Endometrium (tissue), 2 donors: ENCODE measurements around the gene C6orf136.
"Not testable (repeated sequence)": the region's sequence is repeated elsewhere in the genome, so short reads cannot be mapped to it uniquely, and the experiment has no call there.

ENCODE experiments used
- FAIRE-seq: peaks from 2 replicates; lab custom pipeline; 2012; peaks lifted over from hg19 to GRCh38; lab: Jason Lieb, UNC
- donor health status: control.
- donor health status: control.

C6orf136 gene

GRCh38 chr6:30646450-30647241 is at the start of gene C6orf136:
Gene C6orf136, plus strand, starts transcription at chr6:30647133. Its CDS starts 99 bp downstream, at chr6:30647232.
- FAIRE-seq: no peak

GRCh38 chr6:30597315-30598144 is 49.4 kb upstream of the C6orf136 start:
- not testable (repeated sequence) for FAIRE-seq

- FAIRE-seq: no peak
Measured at GRCh38 chr6:30598912-30599624, 47.9 kb upstream of the C6orf136 start.

- FAIRE-seq: no peak
Measured at GRCh38 chr6:30599625-30600324, 47.2 kb upstream of the C6orf136 start.

- FAIRE-seq: no peak
Measured at GRCh38 chr6:30600451-30600961, 46.4 kb upstream of the C6orf136 start.

GRCh38 chr6:30601436-30601814 is 45.5 kb upstream of the C6orf136 start:
- FAIRE-seq: no peak

GRCh38 chr6:30601815-30602641 is 44.9 kb upstream of the C6orf136 start:
- FAIRE-seq: no peak

GRCh38 chr6:30603961-30604360 is 43.0 kb upstream of the C6orf136 start:
- FAIRE-seq: no peak

GRCh38 chr6:30610065-30610464 is 36.9 kb upstream of the C6orf136 start:
- FAIRE-seq: no peak

GRCh38 chr6:30611150-30611855 is 35.6 kb upstream of the C6orf136 start:
- FAIRE-seq: no peak

GRCh38 chr6:30611856-30612194 is 35.1 kb upstream of the C6orf136 start:
- FAIRE-seq: no peak

- FAIRE-seq: peak; percentile 59
Measured at GRCh38 chr6:30612213-30612612, 34.7 kb upstream of the C6orf136 start.

GRCh38 chr6:30612687-30613248 is 34.2 kb upstream of the C6orf136 start:
- no peak for FAIRE-seq

- no peak for FAIRE-seq
Measured at GRCh38 chr6:30613251-30614043, 33.5 kb upstream of the C6orf136 start.

GRCh38 chr6:30614044-30614842 is 32.7 kb upstream of the C6orf136 start:
- no peak for FAIRE-seq

- peak; percentile 96 for FAIRE-seq
Measured at GRCh38 chr6:30614843-30615218, 32.1 kb upstream of the C6orf136 start.

- FAIRE-seq: no peak
Measured at GRCh38 chr6:30615219-30615957, 31.5 kb upstream of the C6orf136 start.
